ENCODE measurements around the gene AKT1.

AKT1 gene

GRCh38 chr14:104723651-104724406 lies 71.7 kb downstream of the AKT1 start, which contains the start of gene ADSS1:
Gene ADSS1 (plus strand): TSS chr14:104724229. CDS start chr14:104724271, 42 bp downstream.
- peak; percentile 67 for TF ChIP-seq CTCF (IDR thresholded peaks at IDR 0.05; ENCODE audit: low read depth, low read length)

DNA sequence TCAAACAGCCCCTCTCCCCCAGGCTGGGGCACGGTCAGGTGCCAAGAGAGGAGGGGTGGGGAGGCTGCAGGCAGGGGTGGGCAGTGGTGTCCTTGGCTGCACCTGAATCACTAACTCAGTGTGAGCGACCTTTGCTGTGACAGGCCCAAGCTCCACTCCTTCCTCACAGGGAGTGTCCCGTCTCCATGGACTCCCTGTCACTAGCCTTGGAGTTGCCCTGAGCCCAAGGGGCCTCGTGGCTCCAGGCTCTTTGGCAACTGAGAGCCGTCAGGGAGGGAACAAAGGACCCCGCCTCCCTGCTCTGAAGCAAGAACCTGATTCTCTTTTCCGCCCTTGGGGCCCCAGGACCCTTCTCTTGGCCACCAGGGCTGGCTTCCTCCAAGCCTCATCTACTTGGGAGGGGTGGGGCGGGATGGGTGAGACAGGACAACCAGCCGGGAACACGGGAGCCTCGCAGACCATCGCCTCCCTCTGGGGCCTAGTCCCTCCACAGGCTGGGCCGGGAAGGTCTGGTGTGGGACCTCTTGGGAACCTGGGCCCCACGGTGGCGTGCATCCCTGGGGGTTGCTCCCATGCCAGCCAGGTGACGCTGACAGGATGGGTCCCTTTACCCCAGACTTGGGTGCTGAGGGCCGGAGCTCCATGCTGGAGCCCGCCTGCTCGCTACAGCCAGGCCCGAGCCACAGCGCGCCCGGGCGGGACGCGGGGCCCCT lies 72.5 kb downstream of the AKT1 start:
- DNase-seq (ENCODE audit: extremely low read depth, low read depth), result no peak
- TF ChIP-seq CTCF (IDR thresholded peaks at IDR 0.05; ENCODE audit: low read depth, low read length), result no peak

More at GRCh38 chr14:104723651-104724406, 71.7 kb downstream of the AKT1 start, which contains the start of gene ADSS1:
- no peak for DNase-seq (ENCODE audit: extremely low read depth, low read depth)

GRCh38 chr14:104721505-104722431 lies 73.8 kb downstream of the AKT1 start:
- TF ChIP-seq CTCF (IDR thresholded peaks at IDR 0.05; ENCODE audit: low read depth, low read length), result no peak
- no peak for DNase-seq (ENCODE audit: extremely low read depth, low read depth)

All from AG09319 (cell line).